ENCODE results near the gene IPO11. TPM values are rescaled to one million over a fixed set of nuclear protein-coding genes. Genes with fewer than 3 reads are reported as not detected.

The IPO11 gene
- total RNA-seq, 1 donor from 2014 or later, result 41.0 TPM

- Mint-ChIP-seq H3K27me3 (no peaks in the 10 kb centered on the region), H3K27ac (no peak overlapping the region), H3K4me1 (ENCODE audit: unreplicated experiment) (no peaks in the 10 kb centered on the region), H3K4me3 (no peak overlapping the region), H3K36me3 (peaks cover 33% of the 10 kb centered on the region), H3K9me3 (no peaks in the 10 kb centered on the region)
- DNase-seq (ENCODE audit: extremely low spot score, unreplicated experiment), result no peak
- TF ChIP-seq CTCF (conservative IDR thresholded peaks at IDR 0.05), result no peak
Measured at GRCh38 chr5:62374090-62374489, 38.5 kb upstream of the IPO11 start.

- Mint-ChIP-seq H3K4me1 (ENCODE audit: unreplicated experiment) (no peaks in the 10 kb centered on the region), H3K4me3 (no peak overlapping the region), H3K9me3 (no peaks in the 10 kb centered on the region), H3K27me3 (no peaks in the 10 kb centered on the region), H3K27ac (peak overlapping the region; percentile 81), H3K36me3 (peaks cover 34% of the 10 kb centered on the region)
- no peak for DNase-seq (ENCODE audit: extremely low spot score, unreplicated experiment)
- TF ChIP-seq CTCF (conservative IDR thresholded peaks at IDR 0.05), result no peak
Measured at GRCh38 chr5:62375627-62376026, 36.9 kb upstream of the IPO11 start.

DNA sequence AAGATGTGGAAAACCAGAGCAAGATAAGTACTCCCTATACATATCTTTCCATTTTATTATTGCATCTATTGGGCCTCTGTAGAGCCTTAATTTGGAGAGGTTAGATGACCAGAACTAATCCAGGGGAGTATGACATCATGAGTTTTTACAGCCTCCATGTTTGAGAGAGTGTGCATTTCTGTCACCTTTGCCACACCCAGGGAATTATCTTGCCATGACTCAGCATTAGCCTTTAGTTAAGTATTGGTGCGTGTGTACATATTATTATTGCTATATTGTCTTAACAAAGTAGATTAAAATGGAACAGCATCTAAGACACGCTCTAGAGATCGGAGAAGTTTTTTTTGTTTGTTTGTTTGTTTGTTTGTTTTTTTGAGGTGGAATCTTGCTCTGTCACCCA is 36.5 kb upstream of the IPO11 start:
- H3K36me3 Mint-ChIP-seq, result peaks cover 36% of the 10 kb centered on the region
- no peak for DNase-seq (ENCODE audit: extremely low spot score, unreplicated experiment)
- H3K9me3 Mint-ChIP-seq, result no peaks in the 10 kb centered on the region
- no peak overlapping the region for H3K4me3 Mint-ChIP-seq
- no peaks in the 10 kb centered on the region for H3K4me1 Mint-ChIP-seq (ENCODE audit: unreplicated experiment)
- H3K27me3 Mint-ChIP-seq, result no peaks in the 10 kb centered on the region
- H3K27ac Mint-ChIP-seq, result peak overlapping the region; percentile 81
- no peak for TF ChIP-seq CTCF (conservative IDR thresholded peaks at IDR 0.05)

DNA sequence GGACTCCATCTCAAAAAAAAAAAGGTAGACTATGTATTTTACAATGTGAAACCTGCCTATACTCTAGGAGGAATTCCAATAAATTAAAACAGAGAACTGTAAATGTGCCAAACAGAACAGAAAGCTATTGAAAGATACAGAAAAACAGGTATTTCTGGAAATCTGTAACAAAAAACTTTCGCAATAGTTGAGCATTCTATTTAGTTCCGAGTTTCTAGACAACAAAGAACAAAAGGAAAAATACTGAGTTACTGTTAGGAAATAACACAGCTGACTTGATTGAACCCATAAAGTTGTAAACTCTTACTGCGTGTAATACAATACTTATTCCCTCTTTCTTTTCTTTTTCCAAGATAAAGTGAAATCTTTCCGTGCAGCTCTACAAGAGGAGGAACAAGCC is 27.4 kb upstream of the IPO11 start:
- no peaks in the 10 kb centered on the region for H3K4me1 Mint-ChIP-seq (ENCODE audit: unreplicated experiment)
- H3K4me3 Mint-ChIP-seq, result peak overlapping the region; percentile 77
- H3K36me3 Mint-ChIP-seq, result peaks cover 16% of the 10 kb centered on the region
- peak overlapping the region; percentile 99 for H3K27ac Mint-ChIP-seq
- H3K9me3 Mint-ChIP-seq, result no peaks in the 10 kb centered on the region
- H3K27me3 Mint-ChIP-seq, result no peaks in the 10 kb centered on the region
- no peak for DNase-seq (ENCODE audit: extremely low spot score, unreplicated experiment)
- TF ChIP-seq CTCF (conservative IDR thresholded peaks at IDR 0.05), result no peak

GRCh38 chr5:62385816-62386400 is 26.7 kb upstream of the IPO11 start:
- Mint-ChIP-seq H3K36me3 (peaks cover 15% of the 10 kb centered on the region), H3K27ac (peak overlapping the region; percentile 99), H3K4me1 (ENCODE audit: unreplicated experiment) (no peaks in the 10 kb centered on the region)

More at GRCh38 chr5:62385816-62386400, 26.7 kb upstream of the IPO11 start:
- DNase-seq (ENCODE audit: extremely low spot score, unreplicated experiment), result no peak
- H3K9me3 Mint-ChIP-seq, result no peaks in the 10 kb centered on the region
- H3K27me3 Mint-ChIP-seq, result no peaks in the 10 kb centered on the region
- H3K4me3 Mint-ChIP-seq, result peak overlapping the region; percentile 77
- TF ChIP-seq CTCF (conservative IDR thresholded peaks at IDR 0.05), result no peak

Measured in type B pancreatic cell (in vitro differentiated cells).